PC-3 (cell line): ENCODE data around the gene CNPY4. TPM values are rescaled to one million over a fixed set of nuclear protein-coding genes. Genes with fewer than 3 reads are reported as not detected.
"Not testable (repeated sequence)": the region's sequence is repeated elsewhere in the genome, so short reads cannot be mapped to it uniquely, and the experiment has no call there.

Source experiments
- ATAC-seq: fragments of 200-7000 bp; cut with Tn5 transposase; 2 replicates; pipeline ENCODE4 v1.9.1; 2020; ENCODE audit warnings: mild to moderate bottlenecking, moderate library complexity
- BruUV-seq: library from RNA; stranded (reverse); fragments of 400-500 nt; replicated peaks from 2 replicates; lab custom pipeline; 2021; lab: Mats Ljungman, UMichigan
- CTCF ChIA-PET: fragments of 300-600 bp; sonication (Branson Sonifier 250); formaldehyde crosslinking; loops from one replicate; lab custom pipeline; 2022; ENCODE audit warnings: antibody characterized with exemption; lab: Charles Lee
- POLR2A ChIA-PET: fragments of 300-600 bp; sonication (Branson Sonifier 250); formaldehyde crosslinking; loops from one replicate; lab custom pipeline; 2022; ENCODE audit warnings: antibody characterized with exemption; ENCODE audit not compliant: unreplicated experiment; lab: Charles Lee
- DNase-seq: peaks from one replicate; pipeline ENCODE4 v3.0.0-alpha.2; 2015
- H2AFZ ChIP-seq: fragments of 300-600 bp; sonication (generic); 2 replicates; pipeline ENCODE4 v1.6.0; 2016; ENCODE audit warnings: antibody characterized with exemption, low read length
- H3F3A ChIP-seq: fragments of 300-600 bp; sonication (generic); one replicate; pipeline ENCODE4 v1.6.0; 2017; ENCODE audit warnings: antibody characterized with exemption, low read length, control low read depth, mild to moderate bottlenecking; ENCODE audit not compliant: unreplicated experiment
- H3K27ac ChIP-seq: fragments of 300-600 bp; sonication (generic); 2 replicates; pipeline ENCODE4 v1.5.1; 2016; ENCODE audit warnings: mild to moderate bottlenecking, low read length
- H3K27me3 ChIP-seq: fragments of 300-600 bp; sonication (generic); 2 replicates; pipeline ENCODE4 v1.6.1; 2016; ENCODE audit warnings: low read length, mixed read lengths
- H3K36me3 ChIP-seq: fragments of 300-600 bp; sonication (generic); 2 replicates; pipeline ENCODE4 v1.6.1; 2016; ENCODE audit warnings: low read depth, mixed run types, low read length, mixed read lengths
- H3K4me1 ChIP-seq: fragments of 300-600 bp; sonication (generic); 2 replicates; pipeline ENCODE4 v1.5.1; 2016; ENCODE audit warnings: low read length; ENCODE audit not compliant: insufficient read depth
- H3K4me2 ChIP-seq: fragments of 300-600 bp; sonication (generic); 2 replicates; pipeline ENCODE4 v1.6.0; 2016; ENCODE audit warnings: low read length
- H3K4me3 ChIP-seq: fragments of 300-600 bp; sonication (generic); 2 replicates; pipeline ENCODE4 v1.5.1; 2016; ENCODE audit warnings: mild to moderate bottlenecking, low read length, mixed read lengths
- H3K79me2 ChIP-seq: fragments of 300-600 bp; sonication (generic); 2 replicates; pipeline ENCODE4 v1.6.1; 2017; ENCODE audit warnings: low read length, mixed read lengths
- H3K9ac ChIP-seq: fragments of 300-600 bp; sonication (generic); 2 replicates; pipeline ENCODE4 v1.6.0; 2016; ENCODE audit warnings: mild to moderate bottlenecking, low read length
- H3K9me2 ChIP-seq: fragments of 300-600 bp; sonication (generic); replicated peaks from 2 replicates; pipeline ENCODE4 v1.6.1; 2016; ENCODE audit warnings: mixed run types, low read length, mixed read lengths
- H3K9me3 ChIP-seq: fragments of 300-600 bp; sonication (generic); 2 replicates; pipeline ENCODE4 v1.6.1; 2016; ENCODE audit warnings: low read length, mixed read lengths
- H4K20me1 ChIP-seq: fragments of 300-600 bp; sonication (generic); 2 replicates; pipeline ENCODE4 v1.6.1; 2016; ENCODE audit warnings: low read length, mixed read lengths
- EZH2 ChIP-seq: fragments of 300-600 bp; sonication (generic); IDR thresholded peaks from one replicate; pipeline ENCODE4 v1.6.1; 2017; ENCODE audit warnings: antibody characterized with exemption, mild to moderate bottlenecking, low read length; ENCODE audit not compliant: unreplicated experiment
- EZH2phosphoT487 ChIP-seq: fragments of 300-600 bp; sonication (generic); IDR thresholded peaks from 2 replicates; pipeline ENCODE4 v1.6.1; 2018; ENCODE audit warnings: mild to moderate bottlenecking, antibody characterized with exemption, low read length, borderline replicate concordance
- intact Hi-C: fragments of 100-400 bp; cut with micrococcal nuclease; formaldehyde crosslinking; loops from 2 replicates; pipeline ENCODE4 v1.9.0; 2023
- total RNA-seq: library from RNA; depleted of rRNA; stranded (reverse); fragments of >200 nt; gene quantifications from 2 replicates; pipeline ENCODE4 v1.2.3, GENCODE V29; 2014
- TF ChIP-seq, protein P1 (sequence below): fragments of 300-600 bp; sonication (generic); conservative IDR thresholded peaks from 2 replicates; pipeline ENCODE4 v1.5.1; 2017; ENCODE audit warnings: antibody characterized with exemption, low read depth, mild to moderate bottlenecking, low read length

CNPY4 gene
- total RNA-seq, 1 experiment from 2014 or later: 7.5 TPM

DNA sequence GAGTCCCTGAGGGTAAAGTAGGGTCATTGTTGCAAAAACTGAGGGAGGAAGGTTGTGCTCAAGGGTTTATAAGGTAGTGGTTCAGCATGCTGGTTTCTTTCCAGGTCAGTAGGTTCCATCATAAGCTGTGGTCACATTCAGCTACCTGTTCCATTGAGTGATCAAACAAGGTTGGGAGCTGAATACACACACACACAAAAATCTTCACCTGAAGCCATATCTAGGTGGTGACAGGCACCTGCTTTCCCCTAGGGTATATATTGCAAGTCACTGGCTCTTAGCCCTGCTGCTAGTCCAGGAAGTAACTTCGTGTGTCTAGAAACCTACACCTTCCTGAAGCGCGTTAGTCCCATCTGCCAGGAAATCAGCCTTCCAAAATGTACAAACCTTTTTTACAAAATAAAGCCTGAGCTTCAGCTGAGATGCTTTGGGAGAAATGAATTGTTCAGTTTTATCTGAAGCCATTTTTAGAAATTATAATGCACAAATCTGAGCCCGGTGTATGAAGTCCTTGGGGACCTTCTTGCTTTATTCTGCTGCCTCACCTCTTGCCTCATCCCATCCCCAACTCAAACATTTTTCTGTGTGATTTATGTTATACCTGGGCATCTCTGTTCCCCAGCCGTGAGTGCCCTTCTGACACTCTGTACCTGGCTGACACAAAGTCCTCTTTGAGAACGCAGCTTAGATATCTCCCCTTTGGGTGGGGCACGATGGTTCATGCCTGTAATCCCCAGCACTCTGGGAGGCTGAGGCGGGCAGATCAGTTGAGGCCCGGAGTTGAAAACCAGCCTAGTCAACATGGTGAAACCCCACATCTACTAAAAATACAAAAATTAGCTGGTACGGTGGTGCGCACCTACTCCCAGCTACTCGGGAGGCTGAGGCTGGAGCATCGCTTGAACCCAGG, 18.7 kb downstream of the CNPY4 start:
- POLR2A ChIA-PET: no interaction called here
- Histone ChIP-seq H3K27ac (no peak overlapping the region), H3K9me2 (no peaks in the 10 kb centered on the region), H2AFZ (no peak overlapping the region), H3K4me1 (no peaks in the 10 kb centered on the region), H3K36me3 (no peaks in the 10 kb centered on the region), H3K9ac (no peak overlapping the region), H3K9me3 (no peaks in the 10 kb centered on the region), H3K27me3 (no peaks in the 10 kb centered on the region), H3K4me2 (no peak overlapping the region), H3K79me2 (no peaks in the 10 kb centered on the region), H3K4me3 (no peak overlapping the region), H4K20me1 (no peaks in the 10 kb centered on the region), H3F3A (no peaks in the 10 kb centered on the region)
- intact Hi-C loops: no loop called here
- DNase-seq: no peak
- no TSS peak for BruUV-seq
- TF ChIP-seq, protein P1, sequence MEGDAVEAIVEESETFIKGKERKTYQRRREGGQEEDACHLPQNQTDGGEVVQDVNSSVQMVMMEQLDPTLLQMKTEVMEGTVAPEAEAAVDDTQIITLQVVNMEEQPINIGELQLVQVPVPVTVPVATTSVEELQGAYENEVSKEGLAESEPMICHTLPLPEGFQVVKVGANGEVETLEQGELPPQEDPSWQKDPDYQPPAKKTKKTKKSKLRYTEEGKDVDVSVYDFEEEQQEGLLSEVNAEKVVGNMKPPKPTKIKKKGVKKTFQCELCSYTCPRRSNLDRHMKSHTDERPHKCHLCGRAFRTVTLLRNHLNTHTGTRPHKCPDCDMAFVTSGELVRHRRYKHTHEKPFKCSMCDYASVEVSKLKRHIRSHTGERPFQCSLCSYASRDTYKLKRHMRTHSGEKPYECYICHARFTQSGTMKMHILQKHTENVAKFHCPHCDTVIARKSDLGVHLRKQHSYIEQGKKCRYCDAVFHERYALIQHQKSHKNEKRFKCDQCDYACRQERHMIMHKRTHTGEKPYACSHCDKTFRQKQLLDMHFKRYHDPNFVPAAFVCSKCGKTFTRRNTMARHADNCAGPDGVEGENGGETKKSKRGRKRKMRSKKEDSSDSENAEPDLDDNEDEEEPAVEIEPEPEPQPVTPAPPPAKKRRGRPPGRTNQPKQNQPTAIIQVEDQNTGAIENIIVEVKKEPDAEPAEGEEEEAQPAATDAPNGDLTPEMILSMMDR: no peak
- TF ChIP-seq EZH2phosphoT487 (no peak), EZH2 (no peak)
- CTCF ChIA-PET: interaction anchor here (0.6 kb wide), 1 partner anchor 147 kb away, joined by 5 read pairs; no protein-coding TSS in a partner anchor
- ATAC-seq: no peak; the same call in 1 of the 2 replicates

GRCh38 chr7:100141555-100141949, 22.1 kb downstream of the CNPY4 start:
- Histone ChIP-seq H3K79me2 (no peaks in the 10 kb centered on the region), H3K27me3 (no peaks in the 10 kb centered on the region), H3K4me1 (no peaks in the 10 kb centered on the region), H4K20me1 (no peaks in the 10 kb centered on the region), H3F3A (no peaks in the 10 kb centered on the region), H3K9me3 (no peaks in the 10 kb centered on the region), H3K9me2 (no peaks in the 10 kb centered on the region), H2AFZ (no peak overlapping the region), H3K4me3 (no peak overlapping the region), H3K9ac (no peak overlapping the region), H3K27ac (no peak overlapping the region), H3K4me2 (no peak overlapping the region), H3K36me3 (no peaks in the 10 kb centered on the region)
- intact Hi-C loops: no loop called here
- no TSS peak for BruUV-seq
- ChIA-PET CTCF (no interaction called here), POLR2A (no interaction called here)
- no peak for TF ChIP-seq EZH2phosphoT487
- TF ChIP-seq, protein P1: no peak
- no peak for TF ChIP-seq EZH2
- DNase-seq (no peak), ATAC-seq (no peak)

- no peaks in the 10 kb centered on the region for H3K4me1 ChIP-seq
- CTCF ChIA-PET: no interaction called here
- ATAC-seq (no peak), DNase-seq (no peak)
- no peaks in the 10 kb centered on the region for H3K36me3 ChIP-seq
- no peaks in the 10 kb centered on the region for H4K20me1 ChIP-seq
- no peak overlapping the region for H3K9ac ChIP-seq
- no peaks in the 10 kb centered on the region for H3F3A ChIP-seq
- TF ChIP-seq, protein P1: no peak
- TF ChIP-seq EZH2 (no peak), EZH2phosphoT487 (no peak)
- H3K9me2 ChIP-seq: no peaks in the 10 kb centered on the region
- H3K4me2 ChIP-seq: no peak overlapping the region
- no peaks in the 10 kb centered on the region for H3K27me3 ChIP-seq
- no peak overlapping the region for H3K27ac ChIP-seq
- H3K9me3 ChIP-seq: no peaks in the 10 kb centered on the region
- H3K4me3 ChIP-seq: no peak overlapping the region
- intact Hi-C loops: no loop called here
- BruUV-seq: no TSS peak
- POLR2A ChIA-PET: no interaction called here
- H3K79me2 ChIP-seq: no peaks in the 10 kb centered on the region
- H2AFZ ChIP-seq: no peak overlapping the region
Observed at GRCh38 chr7:100142461-100142860, 23.0 kb downstream of the CNPY4 start.

DNA sequence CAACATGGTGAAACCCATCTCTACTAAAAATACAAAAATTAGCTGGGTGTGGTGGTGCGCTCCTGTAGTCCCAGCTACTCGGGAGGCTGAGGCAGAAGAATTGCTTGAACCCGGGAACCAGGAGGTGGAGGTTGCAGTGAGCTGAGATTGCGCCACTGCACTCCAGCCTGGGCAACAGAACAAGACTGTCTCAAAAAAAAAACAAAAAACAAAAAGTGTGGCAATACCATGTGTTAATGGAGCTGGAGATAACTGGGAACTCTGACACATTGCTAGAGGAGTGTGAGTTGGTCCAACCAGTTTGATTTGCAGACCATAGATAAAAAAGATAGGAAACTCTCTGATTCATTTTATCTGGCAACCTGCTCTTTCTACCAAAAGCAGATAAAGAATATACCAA, 26.9 kb downstream of the CNPY4 start:
- BruUV-seq, POLR2A ChIA-PET, H3K9me3 ChIP-seq, H4K20me1 ChIP-seq, H3F3A ChIP-seq, H3K4me3 ChIP-seq, H3K27ac ChIP-seq, intact Hi-C loops, H3K9me2 ChIP-seq, H3K9ac ChIP-seq, ATAC-seq, DNase-seq, H3K27me3 ChIP-seq, H2AFZ ChIP-seq, CTCF ChIA-PET, H3K4me2 ChIP-seq, H3K36me3 ChIP-seq: not testable (repeated sequence)
- H3K79me2 ChIP-seq: peaks cover 20% of the 10 kb centered on the region
- H3K4me1 ChIP-seq: peaks cover 14% of the 10 kb centered on the region; the same call in 1 of the 2 replicates
